Measurements from ENCODE around the gene ASB3. TPM values are rescaled to one million over a fixed set of nuclear protein-coding genes. Genes with fewer than 3 reads are reported as not detected.

Gene ASB3
- total RNA-seq, 1 experiment from 2014 or later = 12.9 TPM

GRCh38 chr2:53820711-53821110 lies 34.0 kb upstream of the ASB3 start:
- no TSS peak for BruUV-seq (replicated peaks)
- CTCF ChIA-PET = no interaction called here
- Histone ChIP-seq H3K4me1 (ENCODE audit: control insufficient read depth, insufficient read depth, low read length) (no peaks in the 10 kb centered on the region), H3K4me3 (ENCODE audit: low read depth in 2 of 2, low read length in 2 of 2) (no peak overlapping the region), H3K27me3 (ENCODE audit: control insufficient read depth, insufficient read depth, low read length) (no peaks in the 10 kb centered on the region), H3K36me3 (ENCODE audit: control insufficient read depth, insufficient read depth, low read length) (peaks cover 10% of the 10 kb centered on the region), H3K27ac (ENCODE audit: low read length) (no peak overlapping the region), H3K9me3 (ENCODE audit: control insufficient read depth, insufficient read depth, low read depth, low read length) (no peaks in the 10 kb centered on the region)
- no peak for DNase-seq (ENCODE audit: low read depth, low spot score)
- ATAC-seq = no peak
- intact Hi-C loops (cut with micrococcal nuclease; ENCODE audit: unreplicated experiment) = no loop called here
- in situ Hi-C loops (cut with HindIII; ENCODE audit: low pct_unique_long_range_greater_than_20kb, low sequenced_read_pairs) = no loop called here
- TF ChIP-seq REST (IDR thresholded peaks at IDR 0.05; ENCODE audit: insufficient read depth in 1 of 2, low read depth in 2 of 2, low read length in 1 of 2) (no peak), TCF7L2 (IDR thresholded peaks at IDR 0.05; ENCODE audit: low read depth, low read length) (no peak), SIN3A (IDR thresholded peaks at IDR 0.05; ENCODE audit: borderline replicate concordance, insufficient read depth, low read depth, low read length) (no peak), POLR2AphosphoS5 (IDR thresholded peaks at IDR 0.05; ENCODE audit: low read depth, low read length) (no peak), CTCF (IDR thresholded peaks at IDR 0.05) (no peak)
- POLR2A ChIA-PET = no interaction called here

- Histone ChIP-seq H3K9me3 (ENCODE audit: control insufficient read depth, insufficient read depth, low read depth, low read length) (no peaks in the 10 kb centered on the region), H3K36me3 (ENCODE audit: control insufficient read depth, insufficient read depth, low read length) (peaks cover 16% of the 10 kb centered on the region), H3K4me3 (ENCODE audit: low read depth in 2 of 2, low read length in 2 of 2) (no peak overlapping the region), H3K27ac (ENCODE audit: low read length) (no peak overlapping the region), H3K27me3 (ENCODE audit: control insufficient read depth, insufficient read depth, low read length) (no peaks in the 10 kb centered on the region), H3K4me1 (ENCODE audit: control insufficient read depth, insufficient read depth, low read length) (no peaks in the 10 kb centered on the region)
- intact Hi-C loops (cut with micrococcal nuclease; ENCODE audit: unreplicated experiment) = no loop called here
- POLR2A ChIA-PET = no interaction called here
- in situ Hi-C loops (cut with HindIII; ENCODE audit: low pct_unique_long_range_greater_than_20kb, low sequenced_read_pairs) = no loop called here
- CTCF ChIA-PET = no interaction called here
- no TSS peak for BruUV-seq (replicated peaks)
- TF ChIP-seq REST (IDR thresholded peaks at IDR 0.05; ENCODE audit: insufficient read depth in 1 of 2, low read depth in 2 of 2, low read length in 1 of 2) (no peak), SIN3A (IDR thresholded peaks at IDR 0.05; ENCODE audit: borderline replicate concordance, insufficient read depth, low read depth, low read length) (no peak), POLR2AphosphoS5 (IDR thresholded peaks at IDR 0.05; ENCODE audit: low read depth, low read length) (no peak), CTCF (IDR thresholded peaks at IDR 0.05) (no peak), TCF7L2 (IDR thresholded peaks at IDR 0.05; ENCODE audit: low read depth, low read length) (no peak)
- DNase-seq (ENCODE audit: low read depth, low spot score) = no peak
- no peak for ATAC-seq
Measured at GRCh38 chr2:53820048-53820447, 33.3 kb upstream of the ASB3 start.

Measured in Panc1 (cell line).